GM19351 (cell line): ENCODE data around the gene UGT2B17.

Experiments used
- ATAC-seq: cut with Tn5 transposase; IDR thresholded peaks from one replicate; pipeline ENCODE4 v1.9.1; 2021; ENCODE audit warnings: mild to moderate bottlenecking, moderate library complexity; ENCODE audit not compliant: unreplicated experiment

Gene UGT2B17

GRCh38 chr4:68490826-68491457 is 85.2 kb downstream of the UGT2B17 start:
- no peak for ATAC-seq

- ATAC-seq = no peak
These were observed 86.8 kb downstream of the UGT2B17 start for GRCh38 chr4:68489338-68489737.
